Lower leg skin (tissue), 3 donors: Measurements from ENCODE around the gene FGFR2.

Experiments
- CTCF ChIP-seq, 3 donors: fragments of 450-650 bp; IDR thresholded peaks; one replicate each; pipeline ENCODE4 v1.5.1; 2016; ENCODE audit warnings: antibody characterized with exemption in 3 of 3, mild to moderate bottlenecking in 3 of 3, moderate library complexity in 2 of 3
- POLR2A ChIP-seq, 2 donors: fragments of 450-650 bp; IDR thresholded peaks; one replicate each; pipeline ENCODE4 v1.6.1; 2016 to 2017; ENCODE audit warnings: antibody characterized with exemption in 2 of 2, mild to moderate bottlenecking in 1 of 2, moderate library complexity in 1 of 2

- TF ChIP-seq POLR2A (IDR thresholded peaks at IDR 0.05) (no peak), CTCF (IDR thresholded peaks at IDR 0.05) (no peak)
Measured at GRCh38 chr10:121633056-121633455, 34.8 kb upstream of the FGFR2 start.
